Neural cell (in vitro differentiated cells): ENCODE results near the gene LDB2. TPM values are rescaled to one million over a fixed set of nuclear protein-coding genes. Genes with fewer than 3 reads are reported as not detected.

Source experiments
- H2AFZ ChIP-seq: fragments of 200-600, 300-800 bp; sonication (generic), shearing (Covaris generic); 2 replicates; pipeline ENCODE4 v1.6.0; 2014; ENCODE audit warnings: low read depth, mild to moderate bottlenecking, antibody characterized with exemption, low read length, moderate library complexity
- H3F3A ChIP-seq: fragments of 200-600 bp; shearing (Covaris generic); 2 replicates; pipeline ENCODE4 v1.6.1; 2016; ENCODE audit warnings: mild to moderate bottlenecking, moderate library complexity, mixed read lengths, antibody characterized with exemption, low read length; ENCODE audit not compliant: insufficient read depth, poor library complexity, severe bottlenecking
- H3K27ac ChIP-seq: fragments of 200-600, 300-800 bp; sonication (generic), shearing (Covaris generic); 2 replicates; pipeline ENCODE4 v1.5.1; 2014; ENCODE audit warnings: mild to moderate bottlenecking, low read length, moderate library complexity
- H3K27me3 ChIP-seq: fragments of 300-800, 200-600 bp; sonication (generic), shearing (Covaris generic); 2 replicates; pipeline ENCODE4 v1.6.0; 2014; ENCODE audit warnings: mild to moderate bottlenecking, low read depth, low read length, moderate library complexity; ENCODE audit not compliant: insufficient read depth
- H3K36me3 ChIP-seq: fragments of 300-800, 200-600 bp; sonication (generic), shearing (Covaris generic); 2 replicates; pipeline ENCODE4 v1.5.1; 2014; ENCODE audit warnings: mild to moderate bottlenecking, antibody characterized with exemption, low read length, moderate library complexity; ENCODE audit not compliant: insufficient read depth
- H3K4me2 ChIP-seq: fragments of 300-800, 200-600 bp; sonication (generic), shearing (Covaris generic); 2 replicates; pipeline ENCODE4 v1.6.0; 2014; ENCODE audit warnings: mild to moderate bottlenecking, low read length
- H3K4me3 ChIP-seq: fragments of 300-800, 200-600 bp; sonication (generic), shearing (Covaris generic); 2 replicates; pipeline ENCODE4 v1.5.1; 2014; ENCODE audit warnings: mild to moderate bottlenecking, low read length, moderate library complexity
- H3K79me2 ChIP-seq: fragments of 200-600 bp; shearing (Covaris generic); replicated peaks from 2 replicates; pipeline ENCODE4 v1.6.0; 2014; ENCODE audit warnings: mild to moderate bottlenecking, low read length, moderate library complexity; ENCODE audit not compliant: insufficient read depth
- H3K9ac ChIP-seq: fragments of 300-800, 200-600 bp; sonication (generic), shearing (Covaris generic); 2 replicates; pipeline ENCODE4 v1.6.1; 2016; ENCODE audit warnings: mild to moderate bottlenecking, low read length, mixed read lengths
- H3K9me2 ChIP-seq: fragments of 200-600 bp; shearing (Covaris generic); 2 replicates; pipeline ENCODE4 v1.6.1; 2016; ENCODE audit warnings: mild to moderate bottlenecking, low read length, mixed read lengths; ENCODE audit not compliant: insufficient read depth
- H3K9me3 ChIP-seq: fragments of 200-600, 300-800 bp; sonication (generic), shearing (Covaris generic); 2 replicates; pipeline ENCODE4 v1.6.1; 2016; ENCODE audit warnings: mild to moderate bottlenecking, mixed run types, low read length, moderate library complexity, mixed read lengths
- H4K20me1 ChIP-seq: fragments of 200-600 bp; shearing (Covaris generic); 2 replicates; pipeline ENCODE4 v1.6.1; 2016; ENCODE audit warnings: mild to moderate bottlenecking, mixed run types; ENCODE audit not compliant: insufficient read depth
- EP300 ChIP-seq: fragments of 450-650 bp; conservative IDR thresholded peaks from 2 replicates; pipeline ENCODE4 v1.6.1; 2014; ENCODE audit warnings: antibody characterized with exemption, mild to moderate bottlenecking, moderate library complexity; ENCODE audit not compliant: poor library complexity, severe bottlenecking
- EZH2 ChIP-seq: fragments of 200-600, 300-800 bp; shearing (Covaris generic), sonication (generic); IDR thresholded peaks from 2 replicates; pipeline ENCODE4 v1.6.1; 2014; ENCODE audit warnings: antibody characterized with exemption, low read length, borderline replicate concordance, mild to moderate bottlenecking; ENCODE audit not compliant: insufficient read depth, poor library complexity, severe bottlenecking
- MXI1 ChIP-seq: fragments of 450-650 bp; conservative IDR thresholded peaks from 2 replicates; pipeline ENCODE4 v1.6.1; 2014; ENCODE audit warnings: antibody characterized with exemption, mild to moderate bottlenecking; ENCODE audit not compliant: poor library complexity, severe bottlenecking
- POLR2AphosphoS5 ChIP-seq: IDR thresholded peaks from 2 replicates; pipeline ENCODE4 v1.6.1; 2012
- SMC3 ChIP-seq: fragments of 450-650 bp; conservative IDR thresholded peaks from 2 replicates; pipeline ENCODE4 v1.6.1; 2014; ENCODE audit warnings: antibody characterized with exemption, mild to moderate bottlenecking, moderate library complexity; ENCODE audit not compliant: poor library complexity
- TAF1 ChIP-seq: IDR thresholded peaks from 2 replicates; pipeline ENCODE4 v1.6.1; 2012; ENCODE audit warnings: low read depth
- polyA plus RNA-seq: library from polyadenylated mRNA; depleted of rRNA; stranded (reverse); fragments of >200 nt; gene quantifications from 2 replicates; pipeline ENCODE4 v1.2.3, GENCODE V29; 2014
- TF ChIP-seq, protein P1 (sequence below): fragments of 450-650 bp; IDR thresholded peaks from 2 replicates; pipeline ENCODE4 v1.5.1; 2014; ENCODE audit warnings: antibody characterized with exemption, mild to moderate bottlenecking, moderate library complexity; ENCODE audit not compliant: poor library complexity, severe bottlenecking

LDB2 gene
- polyA plus RNA-seq, 1 donor from 2014 or later: 58.9 TPM

- no peak for TF ChIP-seq POLR2AphosphoS5
- peak; percentile 26 for TF ChIP-seq MXI1
- TF ChIP-seq TAF1: no peak
- no peak for TF ChIP-seq SMC3
These were observed 10.8 kb upstream of the LDB2 start for GRCh38 chr4:16909281-16909680.

DNA sequence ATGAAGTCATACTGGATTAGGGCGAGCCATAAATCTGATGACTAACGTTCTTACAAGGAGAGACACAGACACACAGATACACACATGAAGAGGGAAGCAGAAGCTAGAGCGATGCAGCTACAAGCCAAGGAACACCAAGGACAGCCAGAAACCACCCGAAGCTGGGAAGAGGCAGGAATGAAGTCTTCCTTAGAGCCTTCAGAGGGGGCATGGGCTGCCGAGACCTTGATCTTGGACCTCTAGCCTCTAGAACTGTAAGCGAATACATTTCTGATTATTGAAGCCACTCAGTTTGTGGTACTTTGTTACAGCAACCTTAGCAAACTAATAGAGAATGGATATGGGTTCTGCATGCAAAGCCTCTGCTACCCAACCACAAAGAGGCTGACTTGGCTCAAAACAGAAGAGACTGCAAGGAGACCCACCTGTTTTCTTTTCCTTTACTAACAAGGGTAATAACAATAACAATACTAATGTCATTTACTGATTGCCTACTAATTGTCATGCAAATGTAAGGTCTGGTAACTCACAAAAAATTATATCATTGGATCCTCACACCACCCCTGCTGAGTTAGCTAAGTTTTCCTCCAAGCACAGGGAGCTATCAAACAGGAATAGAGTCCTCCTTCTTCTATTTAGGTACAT, 10.1 kb upstream of the LDB2 start:
- Histone ChIP-seq H3K4me2 (no peak overlapping the region), H3K79me2 (no peaks in the 10 kb centered on the region), H3K9me2 (no peaks in the 10 kb centered on the region), H3K9me3 (no peaks in the 10 kb centered on the region), H3K4me3 (no peak overlapping the region), H3K27me3 (no peaks in the 10 kb centered on the region), H2AFZ (no peak overlapping the region), H3K36me3 (no peaks in the 10 kb centered on the region), H4K20me1 (no peaks in the 10 kb centered on the region), H3F3A (no peaks in the 10 kb centered on the region), H3K9ac (no peak overlapping the region), H3K27ac (no peak overlapping the region)
- TF ChIP-seq EP300: no peak
- no peak for TF ChIP-seq SMC3
- TF ChIP-seq EZH2: no peak
- TF ChIP-seq MXI1: no peak
- TF ChIP-seq TAF1: no peak
- TF ChIP-seq, protein P1, sequence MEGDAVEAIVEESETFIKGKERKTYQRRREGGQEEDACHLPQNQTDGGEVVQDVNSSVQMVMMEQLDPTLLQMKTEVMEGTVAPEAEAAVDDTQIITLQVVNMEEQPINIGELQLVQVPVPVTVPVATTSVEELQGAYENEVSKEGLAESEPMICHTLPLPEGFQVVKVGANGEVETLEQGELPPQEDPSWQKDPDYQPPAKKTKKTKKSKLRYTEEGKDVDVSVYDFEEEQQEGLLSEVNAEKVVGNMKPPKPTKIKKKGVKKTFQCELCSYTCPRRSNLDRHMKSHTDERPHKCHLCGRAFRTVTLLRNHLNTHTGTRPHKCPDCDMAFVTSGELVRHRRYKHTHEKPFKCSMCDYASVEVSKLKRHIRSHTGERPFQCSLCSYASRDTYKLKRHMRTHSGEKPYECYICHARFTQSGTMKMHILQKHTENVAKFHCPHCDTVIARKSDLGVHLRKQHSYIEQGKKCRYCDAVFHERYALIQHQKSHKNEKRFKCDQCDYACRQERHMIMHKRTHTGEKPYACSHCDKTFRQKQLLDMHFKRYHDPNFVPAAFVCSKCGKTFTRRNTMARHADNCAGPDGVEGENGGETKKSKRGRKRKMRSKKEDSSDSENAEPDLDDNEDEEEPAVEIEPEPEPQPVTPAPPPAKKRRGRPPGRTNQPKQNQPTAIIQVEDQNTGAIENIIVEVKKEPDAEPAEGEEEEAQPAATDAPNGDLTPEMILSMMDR: no peak

More at GRCh38 chr4:16909281-16909680, 10.8 kb upstream of the LDB2 start:
- no peaks in the 10 kb centered on the region for H3K9me2 ChIP-seq
- no peak overlapping the region for H3K27ac ChIP-seq
- H2AFZ ChIP-seq: no peak overlapping the region
- no peaks in the 10 kb centered on the region for H3K9me3 ChIP-seq
- H3K9ac ChIP-seq: peak overlapping the region; percentile 9
- no peak overlapping the region for H3K4me3 ChIP-seq
- H3K36me3 ChIP-seq: no peaks in the 10 kb centered on the region
- no peaks in the 10 kb centered on the region for H3K79me2 ChIP-seq
- no peaks in the 10 kb centered on the region for H3F3A ChIP-seq
- no peaks in the 10 kb centered on the region for H3K27me3 ChIP-seq
- H4K20me1 ChIP-seq: no peaks in the 10 kb centered on the region
- H3K4me2 ChIP-seq: peak overlapping the region; percentile 37

GRCh38 chr4:16900325-16900724, 1.9 kb upstream of the LDB2 start:
- Histone ChIP-seq H4K20me1 (no peaks in the 10 kb centered on the region), H3K9me2 (no peaks in the 10 kb centered on the region), H3K4me3 (no peak overlapping the region), H3K27me3 (no peaks in the 10 kb centered on the region), H2AFZ (no peak overlapping the region), H3K9me3 (no peaks in the 10 kb centered on the region), H3K79me2 (peaks cover 15% of the 10 kb centered on the region), H3K27ac (no peak overlapping the region), H3K9ac (no peak overlapping the region), H3K36me3 (no peaks in the 10 kb centered on the region), H3K4me2 (no peak overlapping the region), H3F3A (peaks cover 4% of the 10 kb centered on the region)
- TF ChIP-seq TAF1: no peak
- TF ChIP-seq MXI1: no peak
